Activated CD8-positive, alpha-beta T cell treated with anti-CD3 and anti-CD28 coated beads for 36 hours (primary cell): ENCODE measurements around the gene MTCH1. TPM values are rescaled to one million over a fixed set of nuclear protein-coding genes. Genes with fewer than 3 reads are reported as not detected.

Experiments used
- ATAC-seq: fragments of 200-7000 bp; cut with Tn5 transposase; one replicate; pipeline ENCODE4 v1.10.0; 2021; ENCODE audit warnings: mild to moderate bottlenecking, moderate library complexity
- CTCF ChIA-PET: fragments of 350-600 bp; sonication (Branson Sonifier 250); formaldehyde crosslinking; loops from one replicate; lab custom pipeline; 2021; ENCODE audit warnings: antibody characterized with exemption; lab: Charles Lee
- POLR2A ChIA-PET: fragments of 350-600 bp; sonication (Branson Sonifier 250); formaldehyde crosslinking; loops from one replicate; lab custom pipeline; 2021; ENCODE audit warnings: antibody characterized with exemption; lab: Charles Lee
- DNase-seq: peaks from one replicate; pipeline ENCODE4 v3.0.0-alpha.2; 2020
- H3K27ac Mint-ChIP-seq: one replicate; pipeline ENCODE4 v1.8.0; 2021; ENCODE audit warnings: mild to moderate bottlenecking, mixed read lengths
- H3K27me3 Mint-ChIP-seq: one replicate; pipeline ENCODE4 v1.8.0; 2021; ENCODE audit warnings: mixed read lengths
- H3K36me3 Mint-ChIP-seq: one replicate; pipeline ENCODE4 v1.8.0; 2021; ENCODE audit warnings: low read depth, mixed read lengths
- H3K4me1 Mint-ChIP-seq: one replicate; pipeline ENCODE4 v1.8.0; 2021; ENCODE audit warnings: low read depth, mixed read lengths
- H3K4me3 Mint-ChIP-seq: one replicate; pipeline ENCODE4 v1.8.0; 2021; ENCODE audit warnings: mild to moderate bottlenecking, moderate library complexity, mixed read lengths
- H3K9me3 Mint-ChIP-seq: one replicate; pipeline ENCODE4 v1.8.0; 2021; ENCODE audit warnings: mixed read lengths
- intact Hi-C: fragments of 100-400 bp; cut with micrococcal nuclease; formaldehyde crosslinking; loops from one replicate; pipeline ENCODE4 v1.10.0; 2022
- total RNA-seq, 2 experiments: library from RNA; stranded (reverse); gene quantifications; one replicate each; pipeline ENCODE4 v1.2.3, GENCODE V29; 2021
- TF ChIP-seq, protein P1 (sequence below): fragments of 200-600 bp; IDR thresholded peaks from one replicate; pipeline ENCODE4 v1.8.0; 2022; ENCODE audit warnings: antibody characterized with exemption, mild to moderate bottlenecking

The MTCH1 gene
- total RNA-seq, 2 experiments from 2014 or later: 96.5 to 100 TPM

DNA sequence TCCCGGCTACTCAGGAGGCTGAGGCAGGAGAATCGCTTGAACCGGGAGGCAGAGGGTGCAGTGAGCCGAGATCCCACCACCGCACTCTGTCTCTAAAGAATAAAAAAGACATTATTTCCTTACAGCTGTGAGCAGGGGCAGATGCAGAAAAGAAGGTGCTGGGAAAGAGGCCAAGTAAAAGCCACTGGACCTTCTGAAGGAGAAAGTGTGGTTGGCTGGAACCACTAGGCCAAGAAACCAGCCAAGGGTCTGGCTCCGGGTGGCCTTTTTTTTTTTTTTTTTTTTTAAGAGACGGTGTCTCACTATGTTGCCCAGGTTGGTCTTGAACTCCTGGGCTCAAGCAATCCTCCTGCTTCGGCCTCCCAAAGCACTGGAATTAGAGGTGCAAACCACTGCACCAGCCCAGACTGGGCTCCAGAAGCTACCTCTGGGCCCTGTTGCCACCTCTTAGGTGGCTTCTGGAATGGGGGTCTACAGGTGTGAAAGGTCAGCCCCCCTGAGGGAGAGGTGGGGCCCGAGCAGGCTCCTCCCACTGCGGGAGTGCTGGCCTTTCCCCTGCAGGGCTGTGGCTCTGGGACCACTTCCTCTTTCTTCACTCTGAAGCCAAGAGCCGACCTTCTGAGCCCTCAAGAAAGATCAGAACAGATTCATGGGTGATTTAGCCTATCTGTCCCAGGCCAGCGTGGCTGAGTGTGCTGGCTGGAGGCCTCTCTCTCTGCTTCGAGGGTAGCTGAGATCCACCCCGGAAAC lies 19.2 kb upstream of the MTCH1 start, which contains the start of gene FGD2:
FGD2 (plus strand) TSS at position 595 of the 750 bp plus-strand sequence. CDS start 163 bp downstream, outside the sequence.
- ChIA-PET CTCF (interaction anchor here (1.0 to 2.8 kb wide), 5 partner anchors 13 to 246 kb away, joined by 3 to 30 read pairs (median 4); partner anchors contain the start of gene PI16), POLR2A (interaction anchor here (1.0 to 1.3 kb wide), 5 partner anchors 10 to 93 kb away, joined by 3 to 5 read pairs (median 4); no protein-coding TSS in a partner anchor)
- intact Hi-C loops: no loop called here
- ATAC-seq: peak; percentile 46
- peaks cover 14% of the 10 kb centered on the region for H3K4me1 Mint-ChIP-seq
- no peaks in the 10 kb centered on the region for H3K36me3 Mint-ChIP-seq
- no peak within 1 kb of the TSS for H3K27ac Mint-ChIP-seq
- H3K4me3 Mint-ChIP-seq: no peak within 1 kb of the TSS
- DNase-seq: no peak
- H3K27me3 Mint-ChIP-seq: no peaks in the 10 kb centered on the region
- no peaks in the 10 kb centered on the region for H3K9me3 Mint-ChIP-seq
- TF ChIP-seq, protein P1, sequence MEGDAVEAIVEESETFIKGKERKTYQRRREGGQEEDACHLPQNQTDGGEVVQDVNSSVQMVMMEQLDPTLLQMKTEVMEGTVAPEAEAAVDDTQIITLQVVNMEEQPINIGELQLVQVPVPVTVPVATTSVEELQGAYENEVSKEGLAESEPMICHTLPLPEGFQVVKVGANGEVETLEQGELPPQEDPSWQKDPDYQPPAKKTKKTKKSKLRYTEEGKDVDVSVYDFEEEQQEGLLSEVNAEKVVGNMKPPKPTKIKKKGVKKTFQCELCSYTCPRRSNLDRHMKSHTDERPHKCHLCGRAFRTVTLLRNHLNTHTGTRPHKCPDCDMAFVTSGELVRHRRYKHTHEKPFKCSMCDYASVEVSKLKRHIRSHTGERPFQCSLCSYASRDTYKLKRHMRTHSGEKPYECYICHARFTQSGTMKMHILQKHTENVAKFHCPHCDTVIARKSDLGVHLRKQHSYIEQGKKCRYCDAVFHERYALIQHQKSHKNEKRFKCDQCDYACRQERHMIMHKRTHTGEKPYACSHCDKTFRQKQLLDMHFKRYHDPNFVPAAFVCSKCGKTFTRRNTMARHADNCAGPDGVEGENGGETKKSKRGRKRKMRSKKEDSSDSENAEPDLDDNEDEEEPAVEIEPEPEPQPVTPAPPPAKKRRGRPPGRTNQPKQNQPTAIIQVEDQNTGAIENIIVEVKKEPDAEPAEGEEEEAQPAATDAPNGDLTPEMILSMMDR: no peak

DNA sequence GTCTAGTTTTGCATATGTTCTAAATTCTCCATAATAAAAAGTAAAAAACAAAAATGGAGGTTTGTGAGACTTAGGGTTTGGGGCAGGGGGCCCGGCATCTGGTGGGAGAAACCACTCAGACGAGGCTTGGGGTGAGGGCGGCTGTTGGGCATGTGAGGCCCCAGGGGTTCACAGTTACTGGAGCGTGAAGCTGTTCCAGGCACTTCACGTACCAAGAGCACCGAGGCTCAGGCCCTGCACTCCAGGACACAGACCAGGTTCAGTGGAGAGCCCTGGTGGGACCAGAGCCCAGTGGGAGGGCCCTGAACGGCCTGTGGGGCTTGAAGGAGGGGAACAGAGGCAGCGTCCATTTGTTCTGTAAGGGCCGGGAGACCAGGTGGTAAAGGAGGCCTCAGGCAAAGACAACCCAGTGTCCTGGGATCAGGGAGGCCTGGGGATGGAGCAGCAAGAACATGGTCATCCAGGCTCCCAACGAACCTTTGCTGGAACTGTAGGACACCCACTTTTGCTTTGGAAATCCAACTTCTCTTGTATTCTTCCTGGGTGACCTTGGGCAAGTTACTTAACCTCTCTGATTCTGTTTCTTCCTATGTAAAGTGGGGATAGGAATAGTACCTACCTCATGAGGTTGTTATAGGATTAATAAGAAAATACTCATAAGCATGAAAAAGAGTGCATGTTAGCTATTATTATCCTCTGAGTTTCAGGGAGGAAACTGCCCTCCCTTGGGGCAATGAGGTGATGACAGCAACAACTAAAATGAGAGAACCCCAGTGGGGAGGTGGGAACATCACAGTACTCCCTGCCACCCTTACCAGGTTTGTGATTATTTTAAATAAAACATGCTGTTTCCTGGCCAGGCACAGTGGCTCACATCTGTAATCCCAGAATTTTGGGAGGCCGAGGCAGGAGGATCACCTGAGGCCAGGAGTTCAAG lies 18.3 kb upstream of the MTCH1 start:
- no peak overlapping the region for H3K27ac Mint-ChIP-seq
- intact Hi-C loops: no loop called here
- H3K27me3 Mint-ChIP-seq: no peaks in the 10 kb centered on the region
- no peak overlapping the region for H3K4me3 Mint-ChIP-seq
- no peaks in the 10 kb centered on the region for H3K9me3 Mint-ChIP-seq
- ATAC-seq (no peak), DNase-seq (no peak)
- H3K36me3 Mint-ChIP-seq: no peaks in the 10 kb centered on the region
- TF ChIP-seq, protein P1: no peak
- POLR2A ChIA-PET: interaction anchor here (1.0 to 1.2 kb wide), 3 partner anchors 9 to 92 kb away, joined by 3 to 4 read pairs (median 3); no protein-coding TSS in a partner anchor
- H3K4me1 Mint-ChIP-seq: peaks cover 14% of the 10 kb centered on the region
- CTCF ChIA-PET: interaction anchor here (1.0 kb wide), 2 partner anchors 14 to 239 kb away, joined by 3 read pairs; no protein-coding TSS in a partner anchor

DNA sequence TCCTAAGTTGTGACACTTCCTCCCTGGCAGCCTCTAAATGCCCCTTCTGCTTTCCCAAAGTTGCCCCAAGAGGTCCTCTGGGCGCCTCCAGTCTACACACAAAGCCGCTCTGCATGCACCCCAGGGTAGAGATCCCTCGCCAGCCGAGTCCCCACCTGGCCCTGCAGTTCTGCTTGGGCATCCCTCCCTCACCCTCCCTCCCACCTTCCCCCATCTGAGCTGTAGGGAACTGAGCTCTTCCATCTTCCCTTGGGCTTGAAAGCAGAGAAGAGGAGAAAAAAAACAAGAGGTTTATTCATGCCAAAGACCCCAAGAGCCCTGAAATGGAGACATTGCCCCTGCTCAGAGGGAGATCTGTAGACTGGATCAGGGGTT lies 13.7 kb upstream of the MTCH1 start:
- Mint-ChIP-seq H3K4me3 (no peak overlapping the region), H3K36me3 (no peaks in the 10 kb centered on the region), H3K27ac (no peak overlapping the region), H3K4me1 (no peaks in the 10 kb centered on the region), H3K27me3 (peaks cover 3% of the 10 kb centered on the region), H3K9me3 (no peaks in the 10 kb centered on the region)
- no peak for ATAC-seq
- ChIA-PET POLR2A (no interaction called here), CTCF (interaction anchor here (0.8 kb wide), 1 partner anchor 18 kb away, joined by 4 read pairs; no protein-coding TSS in a partner anchor)
- no peak for DNase-seq
- TF ChIP-seq, protein P1: no peak
- intact Hi-C loops: no loop called here

DNA sequence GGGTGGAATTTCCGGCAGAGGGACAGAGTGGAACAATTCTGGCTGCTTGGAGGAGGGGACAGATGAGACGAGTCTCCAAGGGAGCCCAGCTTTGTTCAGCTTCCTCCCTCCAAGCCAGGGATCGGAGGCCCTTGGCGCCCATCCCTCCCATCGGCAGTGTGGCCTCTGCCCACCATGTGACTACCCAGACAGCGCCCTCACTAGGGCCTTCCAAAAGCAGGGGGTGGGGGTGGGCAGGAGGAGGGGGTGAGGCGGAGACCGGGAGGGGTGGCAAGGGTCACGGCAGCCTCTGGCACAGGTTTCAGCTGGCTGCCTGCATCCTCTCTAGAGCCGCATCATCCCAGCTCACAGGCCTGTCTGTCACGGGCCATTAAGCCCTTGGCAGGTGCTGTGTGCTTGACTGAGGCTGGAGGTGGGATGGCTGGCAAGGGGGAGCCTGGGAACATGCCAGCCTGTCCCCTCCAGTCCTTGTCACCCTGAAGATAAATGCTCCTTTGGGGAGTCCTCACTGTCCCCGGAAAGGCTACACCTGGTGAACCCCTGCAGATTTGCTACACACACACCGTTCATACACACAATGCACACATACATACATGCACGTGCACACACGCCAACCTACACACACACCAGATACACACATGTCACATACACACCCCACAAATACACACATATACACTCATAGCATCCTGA lies 13.2 kb upstream of the MTCH1 start:
- H3K9me3 Mint-ChIP-seq: no peaks in the 10 kb centered on the region
- H3K4me3 Mint-ChIP-seq: no peak overlapping the region
- H3K27ac Mint-ChIP-seq: no peak overlapping the region
- H3K27me3 Mint-ChIP-seq: peaks cover 3% of the 10 kb centered on the region
- DNase-seq (no peak), ATAC-seq (no peak)
- H3K36me3 Mint-ChIP-seq: no peaks in the 10 kb centered on the region
- CTCF ChIA-PET: no interaction called here
- no peaks in the 10 kb centered on the region for H3K4me1 Mint-ChIP-seq
- POLR2A ChIA-PET: no interaction called here
- TF ChIP-seq, protein P1: no peak
- intact Hi-C loops: no loop called here
